Stimulated activated CD4-positive, alpha-beta T cell treated with anti-CD3 and anti-CD28 coated beads, Interleukin-1b, Interleukin-23, amount 100 ng/mL, for 1 hour (primary cell): Measurements from ENCODE around the gene SEC61B.

ENCODE experiments used
- DNase-seq, 2 donors: peaks; one replicate each; pipeline ENCODE4 v3.0.0-alpha.2; 2020; ENCODE audit warnings: low read depth in 2 of 2

SEC61B gene

GRCh38 chr9:99274016-99274415 is 51.9 kb downstream of the SEC61B start:
- no peak for DNase-seq

- no peak for DNase-seq
These were observed 52.4 kb downstream of the SEC61B start for GRCh38 chr9:99274495-99274894.
